ENCODE results near the gene PRR7.

The PRR7 gene

DNA sequence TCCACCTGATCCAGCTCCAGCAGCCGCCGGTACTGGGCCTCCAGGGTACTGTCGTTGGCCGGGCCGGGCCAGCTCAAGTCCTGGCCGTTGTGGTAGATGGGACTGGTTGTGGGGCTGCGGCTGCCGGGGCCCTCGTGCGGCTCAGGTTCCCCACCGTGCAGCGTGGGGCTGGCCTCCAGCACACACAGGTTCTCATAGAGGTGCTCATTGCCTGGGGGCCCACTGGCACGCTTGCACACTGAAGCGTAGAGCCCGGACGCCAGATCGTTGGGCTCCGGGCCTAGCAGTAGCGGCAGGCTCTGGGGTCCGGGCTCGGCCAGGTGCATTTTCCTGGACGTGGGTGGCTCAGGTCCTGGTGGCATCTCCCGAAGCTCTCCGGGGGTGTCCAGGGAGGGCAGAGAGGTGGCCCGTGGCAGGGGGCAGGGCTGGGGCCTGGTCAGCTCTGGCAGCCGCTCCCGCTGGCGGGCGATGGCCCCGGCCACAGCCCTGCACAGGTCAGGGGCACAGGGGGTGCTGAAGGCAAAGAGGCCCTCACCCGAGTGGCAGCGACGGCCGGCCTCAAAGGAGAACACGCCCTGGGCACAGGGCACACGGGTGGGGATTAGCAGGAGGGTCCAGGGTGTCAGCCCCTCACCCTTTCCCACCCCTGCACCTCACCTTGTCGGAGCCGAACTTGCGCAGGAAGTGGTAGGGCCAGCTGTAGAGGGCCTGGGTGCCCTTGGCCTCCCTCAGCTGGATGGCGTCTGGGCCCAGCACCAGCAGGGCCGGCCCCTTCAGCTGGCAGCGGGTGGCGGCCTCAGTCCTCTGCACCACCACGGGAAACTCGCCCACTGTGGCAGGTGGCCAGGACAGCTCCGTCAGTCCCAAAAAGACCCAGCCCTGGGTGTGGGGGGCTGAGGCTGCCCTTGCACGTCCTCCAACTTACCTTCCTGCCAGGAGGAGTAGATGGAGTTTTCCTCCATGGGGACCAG is 57.8 kb downstream of the PRR7 start:
- TF ChIP-seq, protein P1, sequence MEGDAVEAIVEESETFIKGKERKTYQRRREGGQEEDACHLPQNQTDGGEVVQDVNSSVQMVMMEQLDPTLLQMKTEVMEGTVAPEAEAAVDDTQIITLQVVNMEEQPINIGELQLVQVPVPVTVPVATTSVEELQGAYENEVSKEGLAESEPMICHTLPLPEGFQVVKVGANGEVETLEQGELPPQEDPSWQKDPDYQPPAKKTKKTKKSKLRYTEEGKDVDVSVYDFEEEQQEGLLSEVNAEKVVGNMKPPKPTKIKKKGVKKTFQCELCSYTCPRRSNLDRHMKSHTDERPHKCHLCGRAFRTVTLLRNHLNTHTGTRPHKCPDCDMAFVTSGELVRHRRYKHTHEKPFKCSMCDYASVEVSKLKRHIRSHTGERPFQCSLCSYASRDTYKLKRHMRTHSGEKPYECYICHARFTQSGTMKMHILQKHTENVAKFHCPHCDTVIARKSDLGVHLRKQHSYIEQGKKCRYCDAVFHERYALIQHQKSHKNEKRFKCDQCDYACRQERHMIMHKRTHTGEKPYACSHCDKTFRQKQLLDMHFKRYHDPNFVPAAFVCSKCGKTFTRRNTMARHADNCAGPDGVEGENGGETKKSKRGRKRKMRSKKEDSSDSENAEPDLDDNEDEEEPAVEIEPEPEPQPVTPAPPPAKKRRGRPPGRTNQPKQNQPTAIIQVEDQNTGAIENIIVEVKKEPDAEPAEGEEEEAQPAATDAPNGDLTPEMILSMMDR (IDR thresholded peaks at IDR 0.05; ENCODE audit: low read depth, low read length, missing control alignments): no peak
- Histone ChIP-seq H3K36me3 (replicated peaks) (no peaks in the 10 kb centered on the region), H3K27ac (no peak overlapping the region), H3K27me3 (replicated peaks) (no peaks in the 10 kb centered on the region), H3K4me3 (ENCODE audit: low read depth, low read length) (no peak overlapping the region)
- in situ Hi-C loops (cut with HindIII; ENCODE audit: low pct_ligation_motif_present, low sequenced_read_pairs): no loop called here
- no peak for DNase-seq

DNA sequence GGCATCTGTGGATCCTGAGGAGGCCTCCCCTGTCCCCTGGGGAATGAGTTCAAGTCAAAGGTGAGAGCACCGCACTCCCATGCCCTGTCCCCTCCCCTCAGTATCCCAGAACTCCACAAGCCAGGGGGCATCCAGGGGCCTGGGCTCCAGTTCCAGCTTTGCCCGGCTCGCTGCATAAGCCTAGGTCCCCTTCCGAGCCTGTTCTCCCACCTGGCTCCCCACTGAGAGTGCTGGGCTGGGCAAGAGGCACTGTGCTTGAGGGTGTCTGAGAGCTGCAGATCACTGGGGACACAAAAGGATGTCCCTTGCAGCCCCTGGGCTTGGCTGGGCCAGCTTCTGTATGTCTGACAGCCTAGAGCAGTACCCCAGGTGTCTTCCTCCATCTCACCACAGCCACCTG is 58.5 kb downstream of the PRR7 start:
- Histone ChIP-seq H3K4me3 (ENCODE audit: low read depth, low read length) (no peak overlapping the region), H3K36me3 (replicated peaks) (no peaks in the 10 kb centered on the region), H3K27me3 (replicated peaks) (no peaks in the 10 kb centered on the region), H3K27ac (no peak overlapping the region)
- in situ Hi-C loops (cut with HindIII; ENCODE audit: low pct_ligation_motif_present, low sequenced_read_pairs): no loop called here
- DNase-seq: no peak
- TF ChIP-seq, protein P1 (IDR thresholded peaks at IDR 0.05; ENCODE audit: low read depth, low read length, missing control alignments): no peak

Data from brain microvascular endothelial cell (primary cell).